T47D (cell line): Measurements from ENCODE around the gene APCDD1L.

Experiments
- DNase-seq, 2 experiments: peaks; one replicate each; pipeline versions ENCODE4 v3.0.0 to v3.0.0-alpha.2; 2011 to 2012; ENCODE audit warnings: low read depth in 1 of 2, low spot score in 1 of 2
- JUND ChIP-seq: IDR thresholded peaks from 2 replicates; pipeline ENCODE4 v1.6.1; 2012; ENCODE audit warnings: low read depth
- in situ Hi-C: cut with HindIII; loops from 2 replicates; pipeline ENCODE4 v1.10.0; 2016; ENCODE audit warnings: low sequenced_read_pairs, low pct_unique_long_range_greater_than_20kb

Gene APCDD1L

DNA sequence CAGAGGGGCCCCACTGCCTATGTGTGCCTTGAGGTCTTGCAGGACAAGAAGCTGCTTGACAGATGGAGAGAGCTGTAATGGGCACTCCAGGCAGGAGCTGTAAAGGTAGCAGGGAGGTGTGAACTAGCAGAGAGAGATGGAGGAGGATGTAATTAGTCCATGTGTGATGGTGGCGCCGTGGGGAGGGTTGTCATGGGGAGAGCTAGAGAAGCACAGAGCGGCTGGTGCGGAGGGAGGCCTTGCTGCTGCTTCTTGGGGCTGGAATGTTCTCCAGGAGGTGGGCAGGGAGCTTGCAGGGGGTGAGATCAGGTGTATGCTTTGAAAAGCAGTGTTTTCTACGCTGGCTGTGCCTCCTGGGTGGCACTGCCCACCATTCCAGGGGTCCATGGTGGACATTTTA lies 32.1 kb downstream of the APCDD1L start:
- no peak for DNase-seq
- no peak for TF ChIP-seq JUND
- in situ Hi-C loops = no loop called here

DNA sequence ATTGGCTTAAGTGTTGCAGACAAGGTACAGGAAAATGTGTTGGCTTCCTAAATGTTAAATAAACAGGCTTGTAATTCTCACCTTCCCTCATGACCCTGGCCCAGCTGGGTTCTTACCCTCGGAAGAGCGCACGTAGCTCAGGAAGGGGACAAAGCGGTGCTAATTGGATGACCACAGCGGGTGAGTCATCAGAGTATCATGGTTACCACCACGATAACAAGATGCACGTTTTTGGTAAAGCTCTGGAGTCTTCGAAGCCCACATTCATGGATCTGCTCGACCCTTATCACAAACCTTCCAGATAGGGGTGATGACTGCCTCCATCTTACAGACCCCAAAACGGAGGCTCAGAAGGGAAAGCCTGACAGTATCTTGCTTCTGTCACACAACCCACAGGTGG lies 32.8 kb downstream of the APCDD1L start:
- in situ Hi-C loops = no loop called here
- no peak for TF ChIP-seq JUND
- no peak for DNase-seq

DNA sequence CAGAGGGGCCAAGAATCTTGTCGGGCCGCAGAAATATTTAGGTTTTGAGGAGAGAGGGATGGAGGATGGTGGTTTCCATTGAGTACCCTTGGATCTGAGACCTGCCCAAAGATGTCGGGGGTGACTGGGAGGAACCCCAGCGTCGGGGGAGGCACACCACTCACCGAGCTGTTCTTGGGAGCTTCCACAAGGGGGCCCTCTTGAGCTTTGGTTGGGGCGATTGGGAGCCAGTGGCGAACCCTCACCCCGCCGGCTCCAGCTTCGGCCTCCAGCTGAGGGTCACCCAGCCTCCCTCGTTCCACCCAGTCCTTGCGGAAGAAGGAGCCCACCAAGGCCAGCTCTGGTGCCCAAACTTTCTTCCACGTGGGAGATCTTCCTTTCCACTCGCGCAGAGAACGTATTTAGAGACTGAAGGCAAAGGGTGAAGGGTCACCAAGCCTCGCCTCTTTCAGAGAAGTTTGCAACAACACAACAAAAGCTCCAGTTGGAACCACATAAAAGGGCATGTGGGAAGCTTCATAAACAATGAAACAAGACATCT lies 33.6 kb downstream of the APCDD1L start:
- in situ Hi-C loops = no loop called here
- DNase-seq = peak; percentile 64 to 73
- no peak for TF ChIP-seq JUND

DNA sequence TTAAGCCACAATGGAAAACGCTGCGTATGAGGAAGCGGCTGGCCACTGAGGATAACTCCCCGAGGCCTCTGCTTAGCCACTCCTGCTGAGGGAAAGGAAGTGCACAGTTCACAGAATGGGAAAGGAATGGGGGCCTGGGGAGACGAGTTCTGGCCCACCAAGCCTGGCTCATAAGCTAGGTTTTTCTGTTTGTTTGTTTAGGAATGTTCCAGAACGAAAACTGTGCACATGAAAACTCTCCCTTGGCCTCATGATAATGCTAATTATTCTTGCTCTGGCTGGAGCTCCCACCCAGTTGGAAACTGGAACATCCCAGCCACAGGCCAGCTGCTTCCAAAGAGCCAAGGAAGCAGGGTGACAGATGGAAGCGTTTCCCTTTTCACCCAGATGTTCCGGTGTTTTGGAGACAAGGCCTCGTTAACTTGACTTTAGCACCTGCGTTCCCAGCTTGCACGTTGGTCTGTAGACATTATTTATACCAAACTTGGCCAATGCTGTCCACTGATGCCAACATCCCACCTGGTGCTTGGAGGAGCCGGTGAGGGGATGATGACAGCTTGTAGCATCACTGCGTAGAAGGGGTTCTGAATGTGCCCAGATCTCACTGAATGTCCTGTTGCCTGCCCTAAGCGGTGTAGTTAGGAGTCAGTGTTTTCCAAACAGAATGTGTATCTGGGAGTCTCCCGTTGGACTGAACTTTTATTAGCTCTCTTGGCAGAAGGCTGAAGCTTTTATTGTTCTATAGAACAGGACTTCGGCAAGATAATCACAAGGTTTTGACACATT lies 34.5 kb downstream of the APCDD1L start:
- in situ Hi-C loops = no loop called here
- DNase-seq = no peak
- no peak for TF ChIP-seq JUND

DNA sequence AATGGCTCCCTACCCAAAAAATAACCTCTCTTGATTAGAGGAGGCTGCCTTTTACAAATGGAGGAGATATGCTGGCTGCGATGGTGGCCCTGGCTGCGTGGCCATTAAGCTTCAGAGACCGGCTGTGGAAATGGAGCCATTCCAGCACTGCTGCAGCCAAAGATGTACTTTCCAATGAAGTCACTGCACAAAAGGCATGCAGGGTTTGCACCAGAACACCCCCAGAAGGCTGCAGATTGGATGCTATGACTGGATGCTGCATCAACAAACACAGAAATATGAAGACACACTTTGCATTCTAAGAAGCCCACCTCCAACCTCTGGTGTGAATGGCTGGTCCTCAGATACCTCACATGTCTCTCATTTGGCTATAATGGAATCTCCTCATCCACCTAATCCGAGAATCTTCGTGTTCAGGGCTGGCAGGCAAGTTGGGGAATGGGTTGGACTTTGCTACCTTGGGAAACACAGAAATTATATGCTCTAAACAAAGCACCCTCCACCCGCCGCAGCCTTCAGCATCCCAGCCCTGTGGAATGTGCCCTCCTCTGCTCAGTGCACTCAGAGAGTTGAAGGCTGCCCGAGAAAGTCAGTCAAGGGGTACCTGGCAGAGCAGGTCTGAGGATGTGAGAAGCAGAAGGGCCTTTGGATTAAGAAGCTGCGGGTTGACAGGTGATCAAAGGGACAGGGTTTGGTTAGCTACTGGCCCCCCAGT lies 35.3 kb downstream of the APCDD1L start:
- in situ Hi-C loops = no loop called here
- no peak for TF ChIP-seq JUND
- no peak for DNase-seq

DNA sequence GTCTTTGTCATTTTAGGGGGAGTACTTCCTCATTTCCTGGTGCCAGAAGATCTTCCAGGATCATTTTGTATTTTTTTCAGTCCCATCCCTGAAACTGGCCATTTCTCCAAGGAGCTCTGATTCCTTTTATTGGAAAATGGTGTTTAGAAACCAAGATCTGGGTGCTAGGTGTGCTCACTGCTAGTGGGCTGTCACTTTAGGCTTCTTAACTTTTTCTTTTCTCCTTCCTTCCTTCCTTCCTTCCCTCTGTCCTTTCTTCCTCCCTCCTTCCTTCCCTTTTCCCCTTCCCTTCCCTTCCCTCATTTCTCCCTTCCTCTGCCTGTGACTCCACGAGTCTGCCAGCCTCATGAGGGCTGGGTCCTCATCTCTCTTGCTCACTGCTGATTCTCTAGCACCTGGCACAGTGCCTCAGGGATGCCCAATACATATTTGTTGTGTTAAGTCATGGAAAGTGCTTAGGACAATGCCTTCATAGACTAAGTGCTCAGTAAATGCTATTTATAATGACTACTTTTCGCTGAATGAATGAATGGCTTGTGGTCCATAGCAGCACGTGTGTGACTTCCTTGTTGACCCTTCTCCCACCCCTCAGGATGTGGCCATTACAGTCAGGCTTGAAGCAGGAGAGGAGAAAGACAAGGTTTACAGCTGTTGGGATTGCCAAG lies 36.9 kb downstream of the APCDD1L start:
- TF ChIP-seq JUND = no peak
- no peak for DNase-seq
- in situ Hi-C loops = no loop called here

DNA sequence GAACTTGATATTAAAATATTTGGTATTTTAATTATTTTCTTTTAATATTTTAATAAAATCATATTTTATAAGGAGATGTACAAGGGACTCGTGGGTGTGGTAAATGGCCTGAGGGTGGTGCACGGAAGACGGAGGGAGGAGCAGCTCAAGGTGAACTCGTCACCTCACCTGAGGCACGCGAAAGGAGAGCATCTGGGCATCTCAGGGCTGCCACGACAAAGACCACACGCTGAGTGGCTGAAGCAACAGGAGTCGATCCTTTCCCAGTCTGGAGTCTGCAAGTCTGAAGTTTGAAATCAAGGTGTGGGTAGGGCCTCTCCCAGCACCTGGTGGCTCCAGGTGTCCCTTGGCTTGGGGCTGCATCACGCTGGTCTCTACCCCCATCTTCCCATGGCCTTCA lies 39.7 kb downstream of the APCDD1L start:
- no peak for DNase-seq
- in situ Hi-C loops = no loop called here
- no peak for TF ChIP-seq JUND

DNA sequence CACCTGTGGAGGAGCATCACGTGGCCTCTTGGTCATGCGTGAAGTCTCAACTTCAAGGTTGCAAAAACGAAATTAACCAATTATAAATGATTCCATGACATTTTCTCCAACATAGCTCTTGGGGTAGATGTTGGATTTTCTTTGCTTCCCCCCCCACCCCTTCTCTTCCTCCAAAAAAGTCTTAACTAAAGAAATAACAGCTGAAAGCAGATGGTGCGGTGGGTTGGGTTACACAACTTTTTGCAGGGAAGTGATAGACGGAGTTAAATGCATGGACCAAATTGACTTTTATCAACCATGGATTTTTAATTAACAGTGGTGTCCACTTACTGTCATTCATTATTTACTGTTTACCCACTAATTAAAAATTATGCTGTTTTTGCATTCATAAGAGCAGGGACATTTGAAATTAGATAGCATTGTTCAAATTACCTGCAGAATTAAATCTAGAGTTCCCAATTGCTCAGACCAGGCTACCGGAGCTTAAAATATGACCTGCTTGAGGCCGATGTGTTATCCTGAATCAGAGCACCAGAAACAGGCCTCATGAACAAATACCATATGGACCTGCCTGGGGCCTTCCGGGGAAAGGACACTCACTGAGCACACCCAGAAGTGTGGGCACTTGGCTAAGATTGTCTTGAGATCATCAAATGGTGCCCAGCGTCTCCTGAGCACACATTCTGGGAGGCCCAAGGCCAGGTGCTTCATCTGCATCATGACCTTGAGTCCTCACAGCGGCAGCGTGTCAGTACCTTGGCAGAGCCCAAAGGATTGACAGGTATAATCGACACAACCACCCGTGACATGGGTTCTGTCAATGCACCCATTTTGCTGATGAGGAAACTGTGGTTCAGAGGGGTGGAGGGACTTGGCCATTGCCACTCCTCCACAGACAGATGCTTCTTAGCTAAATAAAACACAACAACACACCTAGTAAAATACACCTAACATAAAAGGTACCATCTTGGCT lies 41.5 kb downstream of the APCDD1L start:
- TF ChIP-seq JUND = no peak
- DNase-seq = no peak
- in situ Hi-C loops = no loop called here

DNA sequence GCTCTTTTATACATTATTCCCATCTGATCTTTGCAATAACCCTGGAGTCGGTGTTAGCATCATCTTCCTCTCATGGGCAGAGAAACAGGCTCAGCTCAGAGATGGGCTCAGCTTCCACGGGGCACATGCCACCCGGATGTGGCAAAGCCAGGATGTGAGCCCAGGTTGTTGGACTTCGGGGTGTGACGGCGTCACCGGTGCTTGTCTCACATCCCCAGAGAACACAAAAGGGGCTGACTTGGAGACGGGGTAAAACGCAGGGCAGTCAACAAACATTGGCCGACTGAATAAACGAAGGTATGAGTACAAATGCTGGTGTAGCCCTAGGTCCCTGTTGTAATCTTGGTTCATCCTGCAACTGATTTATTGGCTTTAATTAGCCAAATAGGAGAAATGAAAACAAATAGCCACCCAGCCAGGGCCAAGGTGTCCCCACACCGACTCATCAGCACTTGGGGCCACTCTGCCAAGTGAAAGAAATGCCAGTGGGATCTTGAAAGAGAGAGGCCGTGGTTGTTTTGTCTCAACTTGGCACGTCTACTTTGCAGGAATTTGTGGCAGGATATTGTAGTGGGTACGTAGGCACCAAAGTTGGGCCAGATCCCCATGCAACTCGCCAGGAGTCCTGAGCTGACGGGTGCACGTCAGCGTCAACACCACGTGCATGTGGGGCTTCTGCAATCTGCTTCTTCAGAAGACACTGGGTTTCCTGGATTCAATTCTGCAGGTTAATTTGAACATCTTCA lies 42.8 kb downstream of the APCDD1L start:
- no peak for DNase-seq
- in situ Hi-C loops = no loop called here
- TF ChIP-seq JUND = no peak

DNA sequence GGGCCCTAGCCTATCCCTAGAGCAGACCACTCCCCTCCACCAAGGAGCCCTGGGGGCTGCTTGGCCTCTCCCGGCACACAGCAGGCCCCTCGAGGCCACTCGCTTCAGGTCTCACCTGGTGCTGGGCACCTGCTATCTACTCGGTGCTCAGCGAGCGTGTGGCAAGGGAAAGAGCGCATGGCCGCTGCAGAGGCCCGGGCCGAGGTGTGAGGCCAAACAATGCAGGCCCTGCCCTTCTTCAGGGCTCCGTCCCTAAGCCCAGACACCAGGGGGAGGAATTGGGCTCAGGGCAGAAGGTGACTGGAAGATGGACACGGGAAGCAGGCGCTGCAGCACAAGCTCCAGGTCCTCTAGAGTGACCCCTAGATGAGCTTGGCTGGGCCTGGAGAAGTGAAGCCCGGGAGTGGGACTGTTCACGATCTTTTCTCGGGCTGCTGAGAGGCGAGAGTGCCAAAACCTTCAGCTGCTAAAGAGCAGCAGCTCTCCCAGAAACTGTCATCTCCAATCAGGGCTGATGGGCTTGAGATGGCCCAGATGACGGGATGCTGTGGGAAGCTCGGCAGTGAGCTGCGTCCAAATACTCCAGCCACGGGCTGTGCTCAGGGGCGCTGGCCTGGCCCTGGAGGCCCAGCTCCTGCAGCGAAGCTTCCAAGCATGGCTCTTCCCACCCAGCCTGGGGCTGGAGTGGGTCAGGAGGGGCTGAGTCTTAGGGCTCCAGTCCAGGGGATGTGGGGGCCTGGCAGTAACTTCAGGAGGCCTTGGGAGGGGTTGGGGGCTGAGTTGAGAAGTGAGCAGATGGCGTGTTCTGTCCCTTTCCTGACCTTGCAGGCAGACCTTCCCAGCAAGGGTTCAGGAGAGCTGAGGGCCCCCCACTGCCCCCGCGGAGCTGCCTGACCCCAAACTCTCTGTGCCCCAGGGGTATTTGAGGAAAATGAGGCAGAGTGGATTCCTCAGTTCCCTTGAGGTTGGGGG lies 43.7 kb downstream of the APCDD1L start:
- in situ Hi-C loops = no loop called here
- TF ChIP-seq JUND = no peak

More for the DNA sequence above, 43.7 kb downstream of the APCDD1L start:
- DNase-seq = no peak
